ENCODE results near the gene TGFA. TPM values are rescaled to one million over a fixed set of nuclear protein-coding genes. Genes with fewer than 3 reads are reported as not detected.
A peak's percentile ranks its signal among the peaks of the same experiment; 100 is the strongest.

Gene TGFA
- total and polyA plus RNA-seq, 7 experiments from 2014 or later, result 0.44 to 3.2 (median 1.9) TPM; not detected in 1

GRCh38 chr2:70435138-70435537 lies 118.5 kb downstream of the TGFA start:
- H3K4me3 Mint-ChIP-seq, result no peak overlapping the region
- peaks cover 2 to 26% of the 10 kb centered on the region in 2 donors for H3K4me1 ChIP-seq (ENCODE audit: control insufficient read depth in 2 of 2, insufficient read depth in 2 of 2, low read length in 2 of 2)
- ChIA-PET POLR2A (no interaction called here), CTCF (no interaction called here)
- peaks cover under 1 to 39% (median 33%) of the 10 kb centered on the region in 7 donors for H3K4me1 Mint-ChIP-seq
- H3K36me3 ChIP-seq (ENCODE audit: control insufficient read depth in 2 of 3, insufficient read depth in 3 of 3, low read length in 3 of 3), result no peaks in the 10 kb centered on the region
- intact Hi-C loops (cut with micrococcal nuclease), result no loop called here
- H3K9me3 ChIP-seq (ENCODE audit: control insufficient read depth in 2 of 3, low read length in 3 of 3), result no peaks in the 10 kb centered on the region
- ATAC-seq (no peak), DNase-seq (no peak)
- H3K9me3 Mint-ChIP-seq, result peaks cover 0 to 4% (median 0%) of the 10 kb centered on the region in 11 donors
- peaks cover 0 to 23% (median 0%) of the 10 kb centered on the region in 5 donors for H3K27me3 Mint-ChIP-seq
- H3K27ac ChIP-seq (ENCODE audit: low read depth, low read length), result no peak overlapping the region
- H3K36me3 Mint-ChIP-seq, result peaks cover 0 to 6% (median 0%) of the 10 kb centered on the region in 5 donors
- H3K4me3 ChIP-seq (ENCODE audit: low read length), result no peak overlapping the region
- no peak overlapping the region for H3K27ac Mint-ChIP-seq
- H3K27me3 ChIP-seq (ENCODE audit: control insufficient read depth in 2 of 2, insufficient read depth in 2 of 2, low read length in 2 of 2), result no peaks in the 10 kb centered on the region

GRCh38 chr2:70433315-70433714 lies 120.3 kb downstream of the TGFA start:
- Mint-ChIP-seq H3K4me3 (no peak overlapping the region), H3K9me3 (peaks cover 0 to 4% (median 0%) of the 10 kb centered on the region in 11 donors), H3K27me3 (peaks cover 0 to 25% (median 0%) of the 10 kb centered on the region in 5 donors), H3K36me3 (no peaks in the 10 kb centered on the region), H3K27ac (no peak overlapping the region), H3K4me1 (peaks cover 0 to 21% (median 14%) of the 10 kb centered on the region in 7 donors)
- no peak for DNase-seq
- no peaks in the 10 kb centered on the region for H3K36me3 ChIP-seq (ENCODE audit: control insufficient read depth in 2 of 3, insufficient read depth in 3 of 3, low read length in 3 of 3)
- peaks cover 0 to 10% of the 10 kb centered on the region in 2 donors for H3K4me1 ChIP-seq (ENCODE audit: control insufficient read depth in 2 of 2, insufficient read depth in 2 of 2, low read length in 2 of 2)
- no peak for ATAC-seq
- ChIA-PET CTCF (no interaction called here), POLR2A (no interaction called here)
- intact Hi-C loops (cut with micrococcal nuclease), result no loop called here
- no peaks in the 10 kb centered on the region for H3K27me3 ChIP-seq (ENCODE audit: control insufficient read depth in 2 of 2, insufficient read depth in 2 of 2, low read length in 2 of 2)
- no peak overlapping the region for H3K27ac ChIP-seq (ENCODE audit: low read depth, low read length)
- H3K4me3 ChIP-seq (ENCODE audit: low read length), result no peak overlapping the region
- H3K9me3 ChIP-seq (ENCODE audit: control insufficient read depth in 2 of 3, low read length in 3 of 3), result no peaks in the 10 kb centered on the region

- H3K4me3 ChIP-seq (ENCODE audit: low read length), result no peak overlapping the region
- no peaks in the 10 kb centered on the region for H3K27me3 ChIP-seq (ENCODE audit: control insufficient read depth in 2 of 2, insufficient read depth in 2 of 2, low read length in 2 of 2)
- Mint-ChIP-seq H3K4me1 (peaks cover 0 to 10% (median 7%) of the 10 kb centered on the region in 7 donors), H3K36me3 (no peaks in the 10 kb centered on the region), H3K27me3 (peaks cover 0 to 24% (median 0%) of the 10 kb centered on the region in 5 donors), H3K4me3 (no peak overlapping the region), H3K27ac (no peak overlapping the region), H3K9me3 (peaks cover 0 to 4% (median 0%) of the 10 kb centered on the region in 11 donors)
- H3K4me1 ChIP-seq (ENCODE audit: control insufficient read depth in 2 of 2, insufficient read depth in 2 of 2, low read length in 2 of 2), result peaks cover 0 to 4% of the 10 kb centered on the region in 2 donors
- ChIA-PET POLR2A (no interaction called here), CTCF (no interaction called here)
- H3K27ac ChIP-seq (ENCODE audit: low read depth, low read length), result no peak overlapping the region
- intact Hi-C loops (cut with micrococcal nuclease), result no loop called here
- DNase-seq (no peak), ATAC-seq (no peak)
- H3K9me3 ChIP-seq (ENCODE audit: control insufficient read depth in 2 of 3, low read length in 3 of 3), result no peaks in the 10 kb centered on the region
- H3K36me3 ChIP-seq (ENCODE audit: control insufficient read depth in 2 of 3, insufficient read depth in 3 of 3, low read length in 3 of 3), result no peaks in the 10 kb centered on the region
Measured at GRCh38 chr2:70431716-70432347, 121.8 kb downstream of the TGFA start.

- Histone ChIP-seq H3K36me3 (ENCODE audit: control insufficient read depth in 2 of 3, insufficient read depth in 3 of 3, low read length in 3 of 3) (no peaks in the 10 kb centered on the region), H3K9me3 (ENCODE audit: control insufficient read depth in 2 of 3, low read length in 3 of 3) (no peaks in the 10 kb centered on the region), H3K27me3 (ENCODE audit: control insufficient read depth in 2 of 2, insufficient read depth in 2 of 2, low read length in 2 of 2) (no peaks in the 10 kb centered on the region), H3K4me1 (ENCODE audit: control insufficient read depth in 2 of 2, insufficient read depth in 2 of 2, low read length in 2 of 2) (no peaks in the 10 kb centered on the region), H3K27ac (ENCODE audit: low read depth, low read length) (no peak overlapping the region), H3K4me3 (ENCODE audit: low read length) (no peak overlapping the region)
- Mint-ChIP-seq H3K27me3 (peaks cover 0 to 12% (median 0%) of the 10 kb centered on the region in 5 donors), H3K27ac (no peak overlapping the region), H3K9me3 (peaks cover 0 to 2% (median 0%) of the 10 kb centered on the region in 11 donors), H3K36me3 (no peaks in the 10 kb centered on the region), H3K4me3 (no peak overlapping the region), H3K4me1 (no peaks in the 10 kb centered on the region)
- ChIA-PET CTCF (no interaction called here), POLR2A (interaction anchor here (0.6 kb wide), 1 partner anchor 222 kb away, joined by 3 read pairs; no protein-coding TSS in a partner anchor)
- ATAC-seq (no peak), DNase-seq (no peak)
- intact Hi-C loops (cut with micrococcal nuclease), result no loop called here
Measured at GRCh38 chr2:70426341-70426740, 127.3 kb downstream of the TGFA start.

GRCh38 chr2:70425682-70426301 lies 127.8 kb downstream of the TGFA start:
- no peaks in the 10 kb centered on the region for H3K4me1 ChIP-seq (ENCODE audit: control insufficient read depth in 2 of 2, insufficient read depth in 2 of 2, low read length in 2 of 2)
- intact Hi-C loops (cut with micrococcal nuclease), result no loop called here
- Mint-ChIP-seq H3K4me3 (no peak overlapping the region), H3K27me3 (peaks cover 0 to 12% (median 0%) of the 10 kb centered on the region in 5 donors), H3K9me3 (peaks cover 0 to 2% (median 0%) of the 10 kb centered on the region in 11 donors), H3K36me3 (no peaks in the 10 kb centered on the region), H3K4me1 (peaks cover 0 to 1% (median 0%) of the 10 kb centered on the region in 7 donors), H3K27ac (no peak overlapping the region)
- no peak overlapping the region for H3K27ac ChIP-seq (ENCODE audit: low read depth, low read length)
- H3K4me3 ChIP-seq (ENCODE audit: low read length), result no peak overlapping the region
- DNase-seq (no peak), ATAC-seq (no peak)
- H3K9me3 ChIP-seq (ENCODE audit: control insufficient read depth in 2 of 3, low read length in 3 of 3), result no peaks in the 10 kb centered on the region
- H3K36me3 ChIP-seq (ENCODE audit: control insufficient read depth in 2 of 3, insufficient read depth in 3 of 3, low read length in 3 of 3), result no peaks in the 10 kb centered on the region
- CTCF ChIA-PET, result no interaction called here
- POLR2A ChIA-PET, result interaction anchor here (0.6 kb wide), 1 partner anchor 223 kb away, joined by 3 read pairs; no protein-coding TSS in a partner anchor
- no peaks in the 10 kb centered on the region for H3K27me3 ChIP-seq (ENCODE audit: control insufficient read depth in 2 of 2, insufficient read depth in 2 of 2, low read length in 2 of 2)

- Mint-ChIP-seq H3K9me3 (no peaks in the 10 kb centered on the region), H3K36me3 (peaks cover 0 to 3% (median 0%) of the 10 kb centered on the region in 5 donors), H3K27ac (peak overlapping the region in 2 of 9 donors; percentile 45 to 46), H3K4me1 (peaks cover 0 to 9% (median 0%) of the 10 kb centered on the region in 7 donors), H3K27me3 (peaks cover 0 to 17% (median 0%) of the 10 kb centered on the region in 5 donors), H3K4me3 (no peak overlapping the region)
- H3K27ac ChIP-seq (ENCODE audit: low read depth, low read length), result no peak overlapping the region
- intact Hi-C loops (cut with micrococcal nuclease), result no loop called here
- ChIA-PET POLR2A (no interaction called here), CTCF (no interaction called here)
- no peaks in the 10 kb centered on the region for H3K9me3 ChIP-seq (ENCODE audit: control insufficient read depth in 2 of 3, low read length in 3 of 3)
- no peak for ATAC-seq
- no peaks in the 10 kb centered on the region for H3K27me3 ChIP-seq (ENCODE audit: control insufficient read depth in 2 of 2, insufficient read depth in 2 of 2, low read length in 2 of 2)
- DNase-seq, result no peak
- H3K4me1 ChIP-seq (ENCODE audit: control insufficient read depth in 2 of 2, insufficient read depth in 2 of 2, low read length in 2 of 2), result no peaks in the 10 kb centered on the region
- H3K36me3 ChIP-seq (ENCODE audit: control insufficient read depth in 2 of 3, insufficient read depth in 3 of 3, low read length in 3 of 3), result no peaks in the 10 kb centered on the region
- H3K4me3 ChIP-seq (ENCODE audit: low read length), result no peak overlapping the region
Measured at GRCh38 chr2:70420740-70421139, 132.9 kb downstream of the TGFA start.

Data from naive thymus-derived CD4-positive, alpha-beta T cell (primary cell).